Measurements from ENCODE around the gene OSMR.

OSMR gene

GRCh38 chr5:38874948-38875456 is 29.2 kb downstream of the OSMR start:
- DNase-seq, result no peak

- no peak for DNase-seq
Measured at GRCh38 chr5:38878391-38879077, 32.7 kb downstream of the OSMR start.

GRCh38 chr5:38879078-38879460 is 33.3 kb downstream of the OSMR start:
- DNase-seq, result no peak

GRCh38 chr5:38883842-38884241 is 38.0 kb downstream of the OSMR start:
- no peak for DNase-seq

GRCh38 chr5:38885208-38885607 is 39.4 kb downstream of the OSMR start:
- no peak for DNase-seq

- DNase-seq, result no peak
Measured at GRCh38 chr5:38888041-38888440, 42.2 kb downstream of the OSMR start.

GRCh38 chr5:38889424-38889823 is 43.6 kb downstream of the OSMR start:
- no peak for DNase-seq

GRCh38 chr5:38891563-38891962 is 45.8 kb downstream of the OSMR start:
- no peak for DNase-seq

GRCh38 chr5:38892363-38892762 is 46.6 kb downstream of the OSMR start:
- no peak for DNase-seq

- DNase-seq, result no peak
Measured at GRCh38 chr5:38896760-38897159, 50.9 kb downstream of the OSMR start.

GRCh38 chr5:38899936-38900335 is 54.1 kb downstream of the OSMR start:
- no peak for DNase-seq

- DNase-seq, result no peak
Measured at GRCh38 chr5:38905516-38905915, 59.7 kb downstream of the OSMR start.

GRCh38 chr5:38906503-38906902 is 60.7 kb downstream of the OSMR start:
- DNase-seq, result no peak

- DNase-seq, result no peak
Measured at GRCh38 chr5:38911933-38912332, 66.1 kb downstream of the OSMR start.

GRCh38 chr5:38913714-38914113 is 67.9 kb downstream of the OSMR start:
- no peak for DNase-seq

- DNase-seq, result no peak
Measured at GRCh38 chr5:38916802-38917201, 71.0 kb downstream of the OSMR start.

- no peak for DNase-seq
Measured at GRCh38 chr5:38921174-38921573, 75.4 kb downstream of the OSMR start.

GRCh38 chr5:38922199-38922598 is 76.4 kb downstream of the OSMR start:
- peak; percentile 29 for DNase-seq

- no peak for DNase-seq
Measured at GRCh38 chr5:38923661-38924451, 78.0 kb downstream of the OSMR start.

- no peak for DNase-seq
Measured at GRCh38 chr5:38925154-38925925, 79.5 kb downstream of the OSMR start.

GRCh38 chr5:38926121-38926520 is 80.3 kb downstream of the OSMR start:
- DNase-seq, result no peak

- DNase-seq, result no peak
Measured at GRCh38 chr5:38927470-38927869, 81.7 kb downstream of the OSMR start.

GRCh38 chr5:38929838-38930237 is 84.0 kb downstream of the OSMR start:
- no peak for DNase-seq

- no peak for DNase-seq
Measured at GRCh38 chr5:38931731-38932130, 85.9 kb downstream of the OSMR start.

Measured in activated T-cell treated with anti-CD3 and anti-CD28 coated beads, Interleukin-2, amount 50 U/mL, for 1 hour (primary cell).